Stimulated activated CD4-positive, alpha-beta T cell treated with anti-CD3 and anti-CD28 coated beads, Interleukin-4, amount 100 ng/mL, for 24 hours (primary cell): ENCODE measurements around the gene ZNF536.

Source experiments
- DNase-seq: peaks from one replicate; pipeline ENCODE4 v3.0.0-alpha.2; 2020

The ZNF536 gene

DNA sequence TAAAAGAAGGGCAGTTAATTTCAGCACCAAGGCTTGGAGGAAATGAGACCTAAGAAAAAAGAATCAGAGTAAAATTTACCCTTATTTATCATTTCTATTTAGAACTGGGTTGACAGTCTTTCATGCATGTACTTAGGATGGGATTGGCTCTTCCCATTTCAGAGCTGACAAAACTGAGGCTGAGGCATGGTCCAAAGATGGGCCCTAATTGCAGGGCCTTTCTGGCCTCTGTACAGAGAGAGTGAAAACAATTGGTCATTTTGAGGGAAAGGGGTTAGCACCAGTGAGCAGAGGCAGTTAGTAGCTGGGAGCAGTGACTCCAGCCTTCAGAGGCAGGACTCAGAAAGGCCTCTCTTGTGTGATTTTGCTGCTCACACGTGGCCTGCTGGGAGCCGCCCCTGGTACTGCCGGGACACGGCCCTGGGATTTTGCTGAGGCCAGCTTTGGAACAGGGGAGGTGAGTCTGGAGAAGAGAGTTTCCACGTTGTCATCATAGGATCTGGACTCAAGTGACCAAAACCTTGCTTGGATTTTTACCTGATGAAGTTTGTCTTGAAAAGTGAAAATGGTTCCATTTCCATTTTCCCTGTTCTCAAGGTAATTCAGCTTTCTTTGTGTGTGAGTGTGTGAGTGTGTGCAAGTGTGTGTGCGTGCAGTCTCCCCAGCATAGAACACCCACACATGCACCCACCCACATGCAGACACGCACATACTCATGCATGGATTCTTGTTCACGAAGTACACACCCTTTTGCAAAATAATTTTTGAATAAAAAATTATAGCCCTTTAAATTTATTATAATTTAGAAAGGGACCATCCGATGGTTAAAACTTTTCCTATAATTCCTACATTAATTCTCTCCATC is at the start of gene ZNF536:
Gene ZNF536, plus strand, starts transcription at position 425 of the 865 bp plus-strand sequence. CDS start 71,179 bp downstream, outside the sequence.
- DNase-seq = no peak

DNA sequence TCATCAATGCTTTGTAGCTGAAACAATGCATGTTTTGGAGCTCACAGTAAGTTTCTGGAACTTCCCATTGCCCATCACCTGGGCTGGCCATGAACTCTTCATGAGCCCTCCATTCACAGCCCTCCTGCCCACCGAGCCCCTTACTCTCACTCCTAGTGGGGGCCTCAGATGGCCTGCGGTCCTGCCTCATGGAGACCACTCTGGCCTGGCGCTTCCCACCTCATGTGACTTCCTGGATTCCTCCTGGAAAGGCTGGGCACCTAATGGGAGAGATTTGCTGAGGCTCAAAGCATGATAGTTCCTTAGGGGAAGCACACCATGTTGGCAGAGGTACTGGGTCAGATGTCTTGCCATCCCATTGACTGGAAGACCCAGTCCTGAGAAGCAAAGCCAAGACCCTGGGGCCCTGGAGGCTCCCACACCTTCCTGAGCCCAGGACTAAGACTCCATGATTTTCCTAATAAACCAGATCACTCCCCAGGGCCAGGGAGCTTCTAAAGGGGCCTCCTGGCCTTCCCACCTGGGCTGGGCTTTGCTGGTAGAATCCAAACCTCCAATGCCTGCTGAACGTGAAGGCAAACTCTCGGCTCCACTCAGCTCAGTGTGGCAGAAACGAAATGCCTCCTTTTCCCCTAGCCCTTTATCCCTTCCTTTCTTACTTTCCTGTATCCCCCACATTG is 49.4 kb upstream of the ZNF536 start:
- no peak for DNase-seq

DNA sequence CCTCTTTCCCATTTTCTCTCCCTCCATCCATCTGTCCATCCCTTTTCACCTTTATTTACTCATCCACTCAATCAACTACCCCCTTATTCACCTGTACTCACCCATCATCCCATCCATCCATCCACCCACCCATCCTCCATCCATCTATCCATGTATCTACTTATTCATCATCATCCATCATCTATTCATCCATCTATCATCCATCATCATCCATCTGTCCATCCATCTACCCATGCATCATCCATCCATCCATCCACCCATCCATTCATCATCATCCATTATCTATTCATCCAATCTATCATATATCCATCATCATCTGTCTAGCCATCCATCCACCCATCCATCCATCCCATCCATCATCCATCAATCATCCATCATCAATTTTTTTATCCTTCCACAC is 48.3 kb upstream of the ZNF536 start:
- DNase-seq = no peak

DNA sequence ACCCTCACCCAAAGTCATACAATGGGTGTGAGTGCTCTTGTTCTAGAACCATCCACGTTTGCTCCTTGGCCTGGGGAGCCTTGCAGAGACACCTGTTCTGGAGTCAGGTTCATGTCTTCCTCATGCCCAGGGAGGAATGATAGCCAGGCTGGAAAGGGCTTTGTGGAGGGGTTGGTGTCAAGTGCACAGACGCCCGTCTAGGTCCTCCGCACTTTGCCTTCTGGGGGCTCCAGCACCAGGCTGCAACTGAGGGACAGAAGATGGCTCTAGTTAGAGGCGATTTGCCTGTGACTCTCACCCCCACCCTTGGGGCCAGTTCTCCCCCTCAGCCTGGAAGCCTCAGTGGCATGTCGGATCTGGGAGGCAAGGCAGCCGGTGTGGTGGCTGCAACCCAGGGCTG is 47.2 kb upstream of the ZNF536 start:
- no peak for DNase-seq

DNA sequence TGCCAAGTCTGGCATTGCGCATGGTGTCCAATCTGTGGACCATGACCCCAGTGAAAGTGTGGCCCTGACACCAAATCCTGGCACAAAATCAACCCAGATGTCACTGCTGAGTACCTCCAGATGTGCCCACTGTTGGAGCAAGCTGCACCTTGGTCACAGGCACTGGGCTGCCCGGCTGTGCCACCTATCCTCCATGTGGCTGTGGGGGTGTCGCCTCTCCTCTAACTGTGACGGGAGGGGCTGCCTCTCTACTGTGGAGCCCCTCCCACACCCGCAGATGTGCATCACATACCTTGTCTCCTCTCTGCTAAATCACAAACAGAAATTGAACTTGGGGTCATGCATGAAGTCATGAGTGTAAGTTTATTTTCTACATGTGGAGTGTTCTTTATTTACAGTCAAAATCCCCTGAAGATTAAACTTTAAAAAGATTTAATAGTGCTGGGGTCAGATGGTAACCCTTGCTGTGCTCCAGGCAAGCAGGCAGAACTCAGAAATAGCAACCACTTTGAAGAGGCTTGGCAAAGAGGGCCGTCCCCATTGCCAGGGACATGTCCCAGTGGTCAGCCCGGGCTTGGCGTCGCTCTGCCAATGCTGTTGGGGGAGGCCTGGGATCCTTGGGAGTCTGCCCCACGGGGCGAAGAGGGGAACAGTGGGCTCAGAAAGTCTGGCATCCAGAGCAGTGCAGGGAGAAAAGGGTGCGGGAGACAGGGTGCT is 46.4 kb upstream of the ZNF536 start:
- DNase-seq = no peak

DNA sequence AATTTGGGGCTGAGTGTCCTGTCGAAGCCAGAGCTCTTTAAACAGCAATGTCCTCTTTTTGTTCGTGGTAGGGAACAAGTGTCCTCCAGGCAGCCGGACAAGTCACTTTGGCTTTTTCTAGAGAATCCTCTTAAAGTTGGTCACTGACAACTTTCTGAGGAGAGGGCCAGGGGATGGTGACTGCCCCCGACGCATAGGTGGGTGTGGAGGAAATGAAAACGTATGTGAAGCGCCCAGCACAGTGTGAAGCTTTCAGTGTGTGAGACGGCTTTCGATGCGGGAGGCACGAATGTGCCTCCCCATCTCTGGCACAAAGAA is 45.8 kb upstream of the ZNF536 start:
- DNase-seq = no peak

DNA sequence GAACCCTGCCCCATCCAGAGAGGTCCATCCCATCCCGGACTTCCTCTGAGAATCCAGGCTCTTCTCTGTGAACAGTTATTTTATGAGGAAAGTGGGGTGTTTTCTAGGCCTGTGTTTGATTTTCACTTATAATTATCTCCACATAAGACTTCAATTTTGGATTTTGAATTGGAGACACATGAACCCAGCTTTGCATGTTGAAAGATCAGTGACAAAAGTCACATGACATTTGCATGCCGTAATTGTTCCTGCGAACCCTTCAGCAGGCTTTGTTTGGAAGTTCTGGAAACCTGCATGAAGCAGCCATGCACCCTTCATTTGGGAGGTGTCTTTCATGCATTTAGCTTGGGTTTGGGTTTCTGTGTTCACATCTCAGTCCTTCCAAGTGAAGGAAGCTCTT is 44.9 kb upstream of the ZNF536 start:
- DNase-seq = no peak

DNA sequence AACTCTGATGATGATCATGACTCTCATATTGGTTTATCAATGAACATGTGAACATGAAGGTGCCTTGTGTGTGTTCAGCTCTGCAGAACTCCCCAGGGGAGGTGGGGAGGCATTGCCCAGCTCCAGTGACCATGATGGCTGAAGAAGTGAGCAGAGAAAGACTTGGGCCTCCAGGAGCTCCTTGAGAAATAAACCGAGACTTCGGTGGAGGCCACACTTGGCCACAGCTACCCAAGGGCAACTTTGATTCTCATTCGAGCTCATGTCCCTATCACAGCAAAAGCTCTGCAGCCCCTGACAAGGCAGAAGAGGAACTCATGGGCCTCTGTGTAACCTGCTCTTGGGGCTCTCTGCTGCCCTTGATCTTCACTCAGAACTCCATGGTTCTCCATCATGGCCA is 44.1 kb upstream of the ZNF536 start:
- no peak for DNase-seq

DNA sequence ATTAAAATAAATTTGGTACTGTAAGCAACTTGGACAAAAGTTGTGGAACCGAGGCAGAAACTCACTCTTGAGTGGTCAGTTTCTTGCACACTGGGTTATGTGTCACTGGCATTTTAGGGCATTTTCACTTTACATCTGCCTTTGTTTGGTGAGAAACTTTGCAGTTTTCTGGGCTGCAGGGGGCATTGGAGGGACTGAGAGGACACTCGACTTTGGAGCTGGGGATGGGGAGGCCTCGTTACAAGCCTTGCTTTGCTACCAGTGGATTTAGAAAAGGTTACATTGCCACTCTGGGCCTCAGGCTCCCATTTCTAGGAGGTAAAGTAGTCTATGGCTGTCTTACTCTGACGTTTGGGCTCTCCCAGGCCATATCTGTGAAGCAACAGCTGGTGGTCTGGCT is 41.9 kb upstream of the ZNF536 start:
- no peak for DNase-seq

DNA sequence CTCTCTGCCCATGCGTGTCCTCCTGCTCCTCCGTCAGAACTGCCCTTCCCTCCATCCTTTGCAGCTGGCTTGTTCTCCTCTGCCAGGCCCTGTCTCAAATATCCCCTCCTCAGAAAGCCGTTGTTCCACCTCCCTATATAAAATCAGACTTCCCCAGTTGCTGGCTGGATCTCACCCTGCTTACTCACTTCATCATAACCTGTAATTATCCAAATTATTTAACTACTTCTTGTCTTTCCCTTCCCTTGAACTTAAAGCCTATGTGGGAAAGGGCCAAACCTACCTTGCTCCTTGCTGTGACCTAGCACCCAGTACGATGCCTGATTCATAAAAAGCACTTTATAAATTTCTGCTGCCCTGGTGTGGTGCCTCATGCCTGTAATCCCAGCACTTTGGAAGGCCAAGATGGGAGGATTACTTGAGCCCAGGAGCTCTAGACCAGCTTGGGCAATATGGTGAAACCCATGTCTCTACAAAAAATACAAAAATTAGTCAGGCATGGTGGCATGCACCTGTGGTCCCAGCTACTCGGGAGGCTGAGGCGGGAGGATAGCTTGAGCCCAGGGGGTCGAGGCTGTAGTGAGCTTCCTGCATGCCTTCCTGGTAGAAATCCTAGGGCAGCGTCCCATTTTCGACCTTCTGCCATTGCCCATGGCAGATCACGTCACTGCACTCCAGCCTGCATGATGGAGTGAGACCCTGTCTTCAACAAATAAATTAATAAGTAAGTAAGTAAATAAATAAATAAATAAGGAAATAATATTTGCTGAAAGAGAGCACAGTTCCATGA is 39.5 kb upstream of the ZNF536 start:
- DNase-seq = no peak

DNA sequence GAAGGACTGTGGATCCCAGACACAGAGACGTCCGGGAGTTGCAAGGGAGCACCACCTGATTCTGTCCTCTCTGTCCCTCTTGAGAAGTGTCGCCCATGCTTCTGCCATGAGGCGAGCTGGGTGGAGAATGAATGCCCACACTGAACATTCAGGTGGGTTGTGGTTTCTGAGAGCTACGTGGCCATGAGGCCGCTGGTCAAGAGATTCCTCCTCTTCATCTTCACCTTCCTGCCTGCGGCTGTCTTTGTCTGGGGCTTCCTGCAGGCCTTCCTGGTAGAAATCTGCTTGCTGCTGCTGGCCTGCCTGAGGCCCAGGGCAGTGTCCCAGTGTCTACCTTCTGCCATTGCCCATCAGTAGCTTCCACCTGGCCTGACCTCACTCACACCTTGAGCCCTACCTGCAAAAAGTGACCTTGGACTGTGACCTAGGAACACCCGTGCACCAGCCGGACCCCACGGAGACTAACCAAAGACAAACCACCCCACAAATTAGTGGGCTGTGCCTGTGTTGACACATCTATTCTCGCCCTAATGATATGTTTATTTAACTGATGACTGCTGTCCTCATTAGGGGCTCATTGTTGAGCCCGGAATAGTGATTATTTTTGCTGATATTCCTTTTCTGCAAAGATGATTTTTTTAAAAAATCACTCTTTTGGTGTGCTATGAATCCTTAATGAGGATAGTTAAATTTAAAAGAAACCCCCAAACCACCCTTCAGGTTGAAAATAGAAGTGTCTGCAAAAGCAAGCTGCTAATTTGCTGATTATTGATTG is 38.7 kb upstream of the ZNF536 start:
- no peak for DNase-seq

DNA sequence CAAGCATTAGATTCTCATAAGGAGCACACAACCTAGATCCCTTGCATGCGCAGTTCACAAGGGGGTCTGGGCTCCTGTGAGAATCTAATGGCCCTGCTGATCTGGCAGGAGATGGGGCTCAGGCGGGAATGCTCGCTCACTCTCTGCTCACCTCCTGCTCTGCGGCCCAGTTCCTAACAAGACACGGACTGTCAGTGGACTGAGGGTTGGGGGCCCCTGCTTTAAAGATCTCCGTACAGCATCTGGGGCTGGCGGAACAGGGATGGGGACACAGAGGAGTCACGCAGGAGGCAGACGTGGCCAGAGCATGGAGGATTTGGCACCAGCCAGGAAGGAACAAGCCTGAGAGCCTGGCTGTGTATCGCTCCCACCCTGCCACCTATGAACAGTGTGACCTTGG is 37.3 kb upstream of the ZNF536 start:
- no peak for DNase-seq

DNA sequence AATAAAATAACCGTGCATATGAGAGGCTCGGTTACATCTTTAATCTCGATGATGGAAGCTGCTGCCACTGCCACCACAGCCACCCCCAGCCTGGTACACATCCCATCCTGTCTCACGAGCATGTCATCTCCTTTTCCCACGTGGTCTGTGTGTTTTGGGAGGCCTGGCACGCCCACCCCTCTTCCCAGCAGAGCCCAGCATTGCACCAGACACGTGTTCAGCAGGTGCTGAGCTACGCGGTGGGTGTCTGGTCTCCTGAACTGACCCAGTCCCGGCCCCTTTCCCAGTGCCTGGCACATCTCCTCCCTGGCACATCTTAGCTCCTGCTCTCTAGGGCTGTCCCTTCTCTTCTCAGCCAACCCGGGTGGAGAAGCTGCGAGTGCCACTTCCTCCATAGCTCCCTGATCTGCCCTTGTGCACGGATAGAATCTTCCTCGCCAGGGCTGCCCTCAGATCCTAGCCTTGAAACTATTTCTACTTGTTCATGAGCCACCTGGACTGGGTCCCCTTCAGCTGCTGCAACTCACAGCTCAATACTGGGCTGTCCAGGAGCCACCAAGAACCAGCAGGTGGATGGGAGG is 36.8 kb upstream of the ZNF536 start:
- DNase-seq = no peak

DNA sequence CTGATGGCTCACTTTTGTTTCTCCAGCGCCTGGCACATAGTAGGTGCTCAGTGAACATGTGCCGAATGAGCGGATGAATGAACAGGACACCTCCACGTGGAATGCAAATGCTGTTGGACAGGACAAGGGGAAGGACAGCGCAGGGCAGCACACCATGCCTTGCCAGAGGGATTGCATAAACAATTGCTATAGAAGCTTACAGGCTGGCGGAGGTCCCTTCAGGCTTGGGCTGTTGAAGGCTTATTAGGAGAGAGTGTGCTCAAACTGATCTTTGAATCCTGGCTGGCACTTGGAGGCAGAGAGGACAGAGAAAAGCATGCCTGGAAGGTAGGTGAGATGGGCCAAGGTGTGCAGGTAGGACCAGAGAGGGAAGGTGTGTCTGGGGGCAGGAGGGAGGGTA is 35.9 kb upstream of the ZNF536 start:
- no peak for DNase-seq

DNA sequence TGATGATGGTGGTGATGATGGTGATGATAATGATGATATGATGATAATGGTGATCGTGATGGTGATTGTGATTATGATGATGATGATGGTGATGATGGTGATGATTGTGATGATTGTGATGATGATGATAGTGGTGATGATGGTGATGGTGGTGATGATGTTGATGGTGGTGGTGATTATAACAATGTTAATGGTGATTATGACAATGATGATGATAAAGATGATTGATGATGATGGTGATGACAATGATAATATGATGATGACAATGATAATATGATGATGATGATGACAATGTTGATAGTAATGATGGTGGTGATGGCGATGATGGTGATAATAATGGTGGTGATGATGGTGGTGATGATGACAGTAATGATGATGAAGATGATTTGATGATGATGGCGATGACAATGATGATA is 34.1 kb upstream of the ZNF536 start:
- no peak for DNase-seq

DNA sequence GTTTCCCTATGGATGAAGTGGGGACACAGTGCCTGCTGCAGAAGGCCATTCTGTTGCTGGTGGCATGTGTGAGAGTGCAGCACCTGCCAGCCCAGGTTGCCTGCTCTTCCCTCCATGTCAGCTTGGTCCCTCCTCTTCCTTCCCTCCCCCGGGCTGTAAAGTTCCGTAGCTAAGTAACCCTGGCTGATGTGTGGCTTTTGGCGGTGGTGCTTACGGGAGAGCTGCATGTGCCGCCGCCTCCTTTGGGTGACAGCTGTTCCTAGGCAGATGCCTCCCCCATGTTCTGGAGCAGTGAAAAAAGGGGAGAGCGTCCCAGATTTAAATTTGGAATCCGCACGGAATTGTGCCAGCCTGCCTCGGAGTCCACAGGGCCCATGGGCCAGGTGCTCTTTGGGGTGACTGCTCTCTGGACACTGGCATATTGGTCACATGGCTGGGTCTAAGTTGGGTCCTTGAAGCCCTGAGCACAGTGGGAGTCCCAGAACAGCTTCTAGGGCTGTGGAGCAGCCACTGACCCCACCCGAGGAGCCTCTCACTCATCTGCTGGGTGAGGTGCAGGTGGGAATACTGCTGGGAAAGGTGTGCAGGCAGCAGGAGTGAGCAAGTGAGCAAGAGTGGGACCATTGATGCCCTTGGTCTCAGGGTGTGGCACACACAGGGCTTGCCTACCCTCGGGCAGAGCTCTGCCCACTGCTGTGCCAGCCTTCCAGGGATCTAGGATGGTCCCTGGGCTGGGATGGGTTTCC is 33.1 kb upstream of the ZNF536 start:
- DNase-seq = no peak

DNA sequence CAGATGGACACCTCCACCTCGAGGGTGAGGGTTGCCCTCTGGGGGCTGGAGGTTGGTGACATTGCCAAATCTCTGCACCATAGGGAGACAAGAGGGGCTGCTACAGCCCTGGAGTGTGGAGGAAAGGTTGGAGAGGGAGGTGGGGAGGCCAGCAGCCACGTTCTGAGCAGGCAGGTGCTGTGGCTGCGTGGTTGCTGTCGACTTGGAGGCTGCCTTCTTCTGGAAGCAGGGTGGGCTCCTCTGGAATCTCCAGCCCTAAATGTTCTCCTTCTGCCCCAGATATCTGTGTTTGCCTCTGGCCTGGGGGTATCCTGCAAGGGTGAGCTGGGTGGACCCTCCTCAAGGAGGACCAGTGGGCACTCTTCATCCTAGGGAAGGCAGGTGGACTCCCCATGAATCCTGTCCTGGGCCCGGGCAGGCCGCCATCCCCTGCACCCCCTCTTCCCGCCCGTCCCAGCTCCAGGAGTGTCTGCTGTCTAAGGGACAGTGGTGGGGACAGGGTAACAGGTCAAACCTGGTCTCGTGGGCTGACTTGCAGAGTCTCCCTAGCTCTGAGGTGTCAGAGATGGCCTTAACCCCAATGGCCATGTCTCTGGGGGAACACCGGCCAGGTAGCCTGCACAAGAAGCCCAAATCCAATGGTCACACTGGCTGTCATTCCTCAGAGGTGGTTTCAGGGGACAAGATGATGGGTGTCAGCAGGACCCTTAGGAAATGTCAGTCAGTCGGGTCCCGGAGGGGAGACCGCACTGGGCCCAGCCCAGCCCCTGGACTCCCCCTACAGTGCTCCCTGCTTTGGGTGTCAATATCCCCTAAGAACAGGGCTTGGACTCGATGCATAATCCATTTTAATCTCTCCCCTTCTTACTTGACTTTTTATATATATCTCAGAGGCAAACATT is 32.3 kb upstream of the ZNF536 start:
- DNase-seq = no peak

DNA sequence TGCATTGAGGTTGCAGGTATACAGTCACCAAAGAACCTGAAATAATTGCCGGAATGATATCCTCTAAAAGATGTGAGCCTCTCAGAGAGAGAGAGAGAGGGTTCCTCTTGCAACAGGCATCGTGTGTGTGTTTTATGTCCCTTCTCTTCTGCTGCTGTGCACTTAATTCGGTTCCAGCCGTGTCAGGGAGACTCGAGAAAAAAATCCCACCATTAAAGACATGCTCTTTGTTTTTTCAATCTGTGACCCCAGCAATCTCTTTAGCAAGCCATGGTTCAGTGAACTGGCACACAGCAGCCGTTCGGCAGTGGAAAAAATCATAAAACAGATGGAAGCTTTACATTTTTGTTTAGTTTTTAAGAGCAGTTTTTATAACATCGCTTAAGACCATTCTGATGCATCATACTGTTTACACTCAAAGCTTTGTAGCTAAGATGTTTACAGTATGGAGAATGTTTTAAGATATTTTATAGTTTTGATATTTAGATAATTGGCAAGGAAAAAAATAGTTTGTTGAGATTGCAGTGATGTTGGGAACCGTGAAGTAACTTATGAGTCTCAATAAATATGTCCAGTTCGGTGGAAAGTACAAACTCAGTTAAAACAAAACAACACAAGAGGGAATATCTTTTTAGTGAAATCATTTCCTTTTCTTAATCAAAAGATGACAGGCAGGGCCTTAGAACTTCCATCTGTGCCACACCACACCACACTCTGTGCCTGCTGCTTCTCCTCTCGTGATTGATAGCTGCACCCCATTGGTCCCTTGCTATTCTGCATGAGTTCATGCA is 31.2 kb upstream of the ZNF536 start:
- no peak for DNase-seq

DNA sequence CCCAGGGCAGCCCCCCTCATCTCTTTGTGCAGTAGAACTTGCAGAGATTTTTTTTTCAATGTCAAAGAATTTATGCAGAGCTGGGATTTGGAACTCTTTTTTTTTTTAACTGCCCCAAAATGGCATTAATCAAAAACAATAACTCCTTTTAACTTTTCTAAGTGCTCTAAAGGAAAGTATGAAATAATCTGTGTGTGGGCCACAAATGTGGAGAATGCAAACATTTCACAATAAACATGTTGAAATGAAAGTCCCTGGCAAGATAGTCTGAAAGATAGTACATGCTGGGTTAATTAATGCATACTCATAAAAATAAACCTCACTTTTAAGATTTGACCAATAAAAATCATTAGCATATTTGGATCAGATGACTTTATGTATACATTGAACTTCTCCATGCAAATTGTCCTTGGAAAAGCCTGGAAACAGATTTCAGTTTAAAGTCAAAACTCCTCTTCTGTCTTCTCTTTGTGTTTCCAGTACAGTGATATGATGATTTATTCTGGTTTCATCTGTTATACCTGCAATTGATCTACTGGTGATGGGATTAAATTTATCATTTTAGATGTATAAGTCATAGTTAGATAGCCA is 30.5 kb upstream of the ZNF536 start:
- no peak for DNase-seq
